Activated CD8-positive, alpha-beta memory T cell treated with anti-CD3 and anti-CD28 coated beads for 1 hour (primary cell): ENCODE results near the gene CHRM4.

ENCODE experiments used
- DNase-seq, 2 donors: peaks; one replicate each; pipeline ENCODE4 v3.0.0-alpha.2; 2020; ENCODE audit warnings: low read depth in 1 of 2; ENCODE audit errors: extremely low read depth in 1 of 2

Gene CHRM4

DNA sequence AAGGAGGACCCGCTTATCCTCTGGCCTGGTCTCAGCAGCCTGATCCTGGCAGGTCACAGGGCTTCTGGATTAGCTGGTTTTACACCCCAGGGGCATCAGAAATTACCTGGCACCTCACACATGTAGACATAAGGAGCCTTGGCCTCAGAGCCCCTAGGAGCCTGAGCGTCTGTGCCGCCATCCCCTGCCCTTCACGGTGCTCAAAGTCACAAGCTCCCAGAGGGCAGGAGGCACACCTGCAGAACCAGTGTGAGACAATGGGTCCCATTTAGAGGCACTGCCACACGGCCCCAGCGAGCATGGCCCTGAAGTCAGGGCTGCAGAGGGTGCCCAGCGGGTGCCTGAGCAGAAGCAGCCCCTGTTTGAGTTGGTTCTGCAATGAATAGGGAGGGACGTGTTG is 40.4 kb downstream of the CHRM4 start:
- DNase-seq, result no peak

DNA sequence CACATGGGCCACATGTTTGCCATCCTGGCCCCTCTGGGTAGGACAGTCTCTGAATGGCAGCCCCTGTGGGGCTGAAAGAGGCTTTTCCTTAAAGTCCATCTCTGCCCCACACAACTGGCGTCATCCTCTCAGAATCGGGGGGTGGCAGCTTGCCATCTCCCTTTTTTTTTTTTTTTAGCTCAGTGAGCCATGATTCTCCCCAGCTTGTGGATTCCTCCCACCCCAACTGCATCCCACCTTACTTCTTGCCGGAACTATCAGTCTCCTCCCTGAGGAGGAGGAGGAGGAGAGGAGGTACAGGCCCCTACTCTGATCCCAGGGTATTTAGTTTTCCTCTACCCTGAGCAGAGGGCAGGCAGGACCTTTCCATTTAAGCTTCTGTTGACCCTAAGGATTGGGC is 40.9 kb downstream of the CHRM4 start:
- no peak for DNase-seq

DNA sequence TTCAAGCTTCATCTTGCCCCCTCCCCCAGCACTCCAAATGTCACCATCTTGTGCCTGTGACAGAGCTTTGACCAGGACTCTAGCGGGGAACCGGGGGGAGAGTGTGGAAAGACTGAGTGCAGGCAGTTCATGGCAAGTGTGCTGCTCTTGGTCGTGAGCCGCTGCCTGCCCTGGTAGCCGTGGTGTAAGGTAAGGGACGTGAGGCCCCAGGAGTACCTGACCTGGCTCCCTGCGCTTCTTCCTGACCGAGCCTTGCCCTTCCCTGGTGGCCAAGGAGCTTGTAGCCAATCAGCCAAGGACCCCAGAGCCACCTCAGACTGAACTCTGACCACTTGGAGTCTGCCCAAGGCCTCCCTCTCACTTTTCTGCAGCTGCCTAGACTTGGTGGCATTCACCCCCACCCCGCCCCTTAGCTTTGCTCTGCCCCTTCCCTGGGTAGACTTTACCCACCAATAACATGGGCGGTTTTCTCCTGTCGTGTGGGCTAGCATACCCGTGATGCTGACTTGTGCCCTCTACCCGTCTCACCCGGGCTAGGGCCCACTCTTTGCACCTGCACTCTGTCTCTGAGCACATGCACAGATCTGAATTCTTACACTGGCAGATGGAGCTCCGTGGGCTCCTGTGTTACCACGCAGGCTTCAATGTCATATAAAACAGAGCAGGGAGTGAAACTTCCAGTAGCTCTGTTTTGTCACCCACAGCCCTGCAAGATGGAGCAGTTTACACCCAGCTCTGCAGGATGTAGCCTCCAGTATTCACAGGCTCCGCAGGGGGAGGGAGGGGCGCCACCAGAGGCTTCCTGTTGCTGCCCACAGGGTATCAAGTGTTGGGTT is 42.8 kb downstream of the CHRM4 start:
- DNase-seq, result peak in 1 of 2 donors; percentile 42

DNA sequence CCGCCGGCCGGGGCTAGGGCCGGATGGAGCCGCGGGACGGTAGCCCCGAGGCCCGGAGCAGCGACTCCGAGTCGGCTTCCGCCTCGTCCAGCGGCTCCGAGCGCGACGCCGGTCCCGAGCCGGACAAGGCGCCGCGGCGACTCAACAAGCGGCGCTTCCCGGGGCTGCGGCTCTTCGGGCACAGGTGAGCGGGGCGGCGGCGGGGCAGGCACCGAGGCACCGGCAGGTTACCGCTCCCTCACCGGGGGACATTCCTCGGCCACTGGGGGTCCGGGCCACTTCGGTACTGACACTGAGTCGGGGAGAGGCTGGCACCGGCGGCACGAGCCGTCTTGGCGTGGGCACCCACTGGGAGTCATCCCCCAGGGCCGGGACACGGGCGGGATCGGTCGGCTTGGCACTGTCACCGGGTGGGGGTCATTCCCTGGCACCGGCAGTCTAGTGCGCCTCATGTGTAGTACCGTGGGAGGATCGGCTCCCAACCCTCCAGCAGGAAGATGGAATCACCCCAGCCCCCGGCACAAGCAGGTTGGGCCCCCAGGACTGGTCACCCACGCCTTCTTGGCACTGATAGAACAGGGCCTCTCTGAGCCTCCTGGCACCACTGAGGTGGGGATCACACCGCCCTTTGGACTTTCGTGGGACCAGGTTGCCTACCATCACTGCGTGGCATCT is 43.8 kb downstream of the CHRM4 start:
- DNase-seq, result no peak

DNA sequence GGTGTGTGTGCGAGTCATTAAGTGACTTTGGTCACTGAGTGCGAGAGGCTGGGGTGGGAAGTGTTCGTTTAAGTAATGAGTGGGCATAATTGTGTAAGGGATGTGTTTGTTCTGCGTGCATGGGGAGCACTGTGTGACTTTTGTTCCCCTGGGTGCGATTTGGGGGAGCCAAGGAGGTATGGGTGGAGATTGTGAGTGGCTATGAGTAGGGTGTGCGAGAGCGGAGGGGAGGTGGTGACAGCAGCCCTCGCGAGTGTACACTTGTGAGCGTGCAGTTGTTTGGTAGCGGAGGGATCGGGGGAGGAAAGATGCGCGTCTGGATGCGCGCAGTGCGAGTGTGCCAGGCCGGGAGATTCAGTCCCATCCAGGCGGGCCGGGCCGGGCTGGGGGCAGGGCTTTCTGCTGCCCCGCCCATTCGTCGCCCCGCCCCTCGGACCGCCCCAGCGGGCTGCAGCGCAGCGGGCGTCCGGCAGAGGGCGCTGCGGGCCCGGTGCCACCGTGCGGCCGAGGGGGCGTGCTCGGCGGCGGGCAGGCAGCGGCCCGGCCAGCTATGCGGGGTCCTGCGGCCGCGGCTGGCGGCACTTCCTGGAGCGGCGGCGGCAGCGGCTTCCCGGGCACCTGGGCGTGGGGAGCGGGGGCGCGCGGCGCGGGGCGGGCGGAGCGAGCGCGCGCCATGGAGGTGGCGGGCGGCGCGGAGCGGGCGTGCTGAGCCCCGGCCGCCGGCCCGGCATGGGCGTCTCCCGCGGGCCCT is 44.5 kb downstream of the CHRM4 start, which contains the start of gene DGKZ:
DGKZ (plus strand) TSS at position 578 of the 751 bp plus-strand sequence. CDS start 197 bp downstream, outside the sequence.
- peak; percentile 59 to 86 for DNase-seq

DNA sequence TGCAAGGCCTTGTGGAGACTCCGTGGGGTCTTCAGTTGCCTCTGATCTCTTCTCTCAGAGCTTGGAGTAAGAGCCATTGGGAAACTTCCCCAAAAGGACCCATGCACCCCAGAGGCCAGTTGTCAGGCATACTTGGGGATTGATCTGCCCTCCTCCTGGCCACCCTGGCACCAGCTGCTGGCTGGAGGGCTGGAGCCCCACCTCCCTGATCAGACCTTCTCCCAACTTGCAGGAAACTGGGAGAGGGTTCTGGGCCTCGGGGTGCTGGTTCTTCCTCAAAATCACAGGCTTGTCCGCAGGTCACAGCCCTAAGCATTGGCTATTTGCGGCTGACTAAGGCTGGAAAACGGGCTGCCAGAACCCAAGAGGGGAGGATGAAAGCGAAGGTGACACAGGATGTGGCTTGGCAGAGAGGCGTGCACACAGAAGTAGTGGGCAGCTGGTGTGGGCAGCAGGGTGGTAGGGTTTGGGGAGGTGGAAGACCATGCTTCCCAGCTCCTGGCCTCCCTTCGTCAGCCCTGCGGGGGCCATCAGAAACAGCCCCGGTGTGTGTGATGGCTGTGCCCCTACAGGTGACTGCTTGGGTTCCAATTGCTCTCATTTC is 45.6 kb downstream of the CHRM4 start:
- DNase-seq, result no peak

DNA sequence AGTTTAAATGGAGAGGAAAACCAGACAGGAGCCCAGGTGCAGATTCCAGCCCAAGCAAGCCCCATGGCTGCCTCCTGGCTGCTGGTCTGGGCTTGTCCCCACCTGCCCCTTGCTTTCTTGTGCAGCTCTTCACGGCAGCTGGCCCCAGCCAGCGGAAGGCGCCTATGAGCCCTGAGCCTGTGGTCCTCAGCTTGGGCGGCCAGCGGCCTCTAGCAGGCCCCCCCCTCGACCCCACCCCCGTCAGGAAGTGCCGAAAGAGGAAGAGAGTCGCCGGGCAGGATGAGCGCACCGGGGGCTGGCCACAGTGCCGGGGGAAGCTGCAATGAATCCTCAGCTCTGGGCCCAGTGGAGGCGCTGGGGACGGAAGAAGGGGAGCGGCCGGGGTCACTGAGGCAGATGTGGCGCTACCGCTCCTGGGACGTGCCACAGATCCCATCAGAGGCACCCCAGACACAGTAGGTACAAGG is 46.4 kb downstream of the CHRM4 start:
- DNase-seq, result no peak

DNA sequence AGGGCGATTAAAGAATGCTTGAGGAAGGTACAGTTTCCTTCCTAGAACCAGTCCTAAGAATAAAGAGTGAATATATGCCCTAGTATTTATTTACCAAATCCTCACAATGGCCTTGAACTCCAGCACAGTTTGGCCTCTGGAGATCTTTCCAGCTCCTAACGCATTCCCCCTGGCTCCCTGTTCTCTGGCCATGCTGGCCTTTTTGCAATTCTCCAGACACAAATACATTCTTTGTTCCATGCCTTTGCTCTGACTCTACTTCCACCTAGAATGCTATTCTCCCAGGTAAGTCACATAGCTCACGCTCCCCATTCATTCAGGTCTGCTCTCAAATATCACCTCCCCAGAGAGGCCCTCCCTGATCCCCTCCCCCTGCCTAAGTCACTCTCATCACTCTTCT is 48.1 kb downstream of the CHRM4 start:
- DNase-seq, result no peak

DNA sequence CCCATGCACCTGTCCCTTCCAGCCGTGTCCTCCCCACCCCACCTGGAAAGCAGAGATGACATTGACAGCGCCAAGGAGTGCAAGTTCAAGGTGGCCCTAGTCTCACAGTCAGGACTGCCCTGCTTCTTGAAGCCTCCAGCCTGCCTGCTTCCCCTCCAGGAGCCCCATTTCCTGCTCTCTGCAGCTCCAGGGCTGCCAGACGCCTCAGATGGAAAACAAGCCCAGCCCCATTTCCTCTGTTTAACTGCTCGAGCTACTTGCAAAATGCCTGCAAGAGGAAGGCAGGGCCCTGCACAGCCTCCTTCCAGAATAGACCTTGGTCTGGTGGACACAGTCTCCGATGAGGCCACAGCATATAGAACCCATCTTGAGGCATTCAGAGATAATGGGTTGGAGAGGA is 49.3 kb downstream of the CHRM4 start:
- DNase-seq, result no peak

DNA sequence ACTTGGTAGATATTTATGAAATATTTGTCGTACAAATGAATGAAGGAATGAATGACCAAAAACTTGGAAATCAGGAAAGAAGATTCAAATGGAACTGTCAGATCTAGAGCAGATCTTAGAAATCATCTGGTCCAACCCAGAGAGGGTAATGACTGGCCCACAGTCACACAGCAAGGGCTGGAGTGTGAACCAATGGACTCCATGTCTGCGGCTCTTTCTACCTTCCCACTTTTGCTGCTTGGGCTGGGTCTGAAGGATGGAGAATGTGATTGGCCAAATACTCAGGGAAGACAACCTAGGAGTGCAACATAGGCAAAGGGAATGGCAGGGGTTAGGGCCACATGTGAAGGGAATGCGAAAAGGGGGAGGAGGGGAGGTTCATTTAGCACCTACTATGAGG is 50.1 kb downstream of the CHRM4 start:
- no peak for DNase-seq

DNA sequence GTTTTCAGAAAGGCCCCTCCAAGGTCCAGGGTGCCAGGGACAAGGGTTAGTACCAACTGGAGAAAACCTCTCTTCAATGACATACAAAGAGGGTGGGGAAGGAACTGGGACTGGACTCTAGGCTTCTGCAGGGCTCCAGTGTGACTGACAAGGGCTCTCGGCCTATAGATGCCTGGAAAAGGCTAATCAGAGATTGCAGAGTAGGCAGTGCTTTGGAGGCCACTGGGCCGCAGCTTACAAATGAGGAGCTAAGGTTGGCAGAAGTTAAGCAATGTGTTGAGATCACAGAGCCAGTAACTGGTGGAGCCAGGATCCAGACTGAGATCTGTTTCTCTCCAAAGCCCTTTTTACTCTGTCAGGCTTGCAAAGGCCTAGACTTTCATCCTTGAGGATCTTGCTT is 51.8 kb downstream of the CHRM4 start:
- no peak for DNase-seq

DNA sequence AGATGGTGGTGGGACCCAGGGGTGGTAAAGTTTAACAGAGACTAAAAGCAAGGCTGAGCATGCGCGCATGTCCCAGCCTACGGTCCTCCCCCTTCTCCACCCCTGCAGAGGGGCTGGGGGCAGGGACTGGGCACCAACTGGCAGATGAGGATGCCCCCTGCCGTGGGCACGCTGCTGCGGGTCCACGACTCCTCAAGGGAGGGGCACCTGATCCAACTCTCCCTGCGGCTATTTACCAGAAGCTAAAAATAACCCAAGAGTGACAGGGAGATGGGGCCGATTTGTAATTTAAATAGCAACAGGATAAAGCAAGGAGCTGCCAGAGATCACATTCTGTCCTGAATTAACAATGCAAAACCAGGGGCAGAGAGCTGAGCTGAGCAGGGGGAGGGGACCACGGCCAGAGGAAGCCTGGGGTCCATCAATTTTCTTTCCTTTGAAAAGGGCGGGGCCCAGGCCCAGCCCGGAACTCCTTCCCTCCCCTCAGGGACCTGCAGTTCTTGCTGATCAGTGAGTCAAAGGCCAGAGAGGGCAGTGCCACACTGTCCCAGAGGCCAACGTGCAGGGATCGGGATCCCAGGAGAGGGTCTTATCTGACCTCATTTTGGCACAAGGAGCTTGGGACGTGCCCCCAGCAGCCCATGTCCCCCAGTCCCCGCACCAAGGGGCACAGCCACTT is 52.4 kb downstream of the CHRM4 start:
- DNase-seq, result no peak

DNA sequence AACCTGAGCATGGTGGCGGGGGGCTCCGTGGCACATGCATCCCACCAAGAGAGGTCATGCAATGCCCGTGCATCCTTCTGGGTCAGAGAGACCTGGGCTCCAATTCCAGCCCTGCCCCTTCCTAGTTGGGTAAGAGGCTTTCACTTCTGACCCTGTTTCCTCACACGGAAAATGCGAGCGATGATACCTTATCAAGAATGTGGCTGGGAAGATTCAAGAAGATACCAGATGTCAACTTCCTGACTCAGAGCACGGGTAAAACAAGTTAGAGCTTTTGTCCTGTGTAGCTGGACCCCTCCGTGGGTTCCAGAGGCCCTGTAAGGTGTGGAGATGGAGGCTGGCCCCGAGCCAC is 53.0 kb downstream of the CHRM4 start:
- DNase-seq, result no peak

DNA sequence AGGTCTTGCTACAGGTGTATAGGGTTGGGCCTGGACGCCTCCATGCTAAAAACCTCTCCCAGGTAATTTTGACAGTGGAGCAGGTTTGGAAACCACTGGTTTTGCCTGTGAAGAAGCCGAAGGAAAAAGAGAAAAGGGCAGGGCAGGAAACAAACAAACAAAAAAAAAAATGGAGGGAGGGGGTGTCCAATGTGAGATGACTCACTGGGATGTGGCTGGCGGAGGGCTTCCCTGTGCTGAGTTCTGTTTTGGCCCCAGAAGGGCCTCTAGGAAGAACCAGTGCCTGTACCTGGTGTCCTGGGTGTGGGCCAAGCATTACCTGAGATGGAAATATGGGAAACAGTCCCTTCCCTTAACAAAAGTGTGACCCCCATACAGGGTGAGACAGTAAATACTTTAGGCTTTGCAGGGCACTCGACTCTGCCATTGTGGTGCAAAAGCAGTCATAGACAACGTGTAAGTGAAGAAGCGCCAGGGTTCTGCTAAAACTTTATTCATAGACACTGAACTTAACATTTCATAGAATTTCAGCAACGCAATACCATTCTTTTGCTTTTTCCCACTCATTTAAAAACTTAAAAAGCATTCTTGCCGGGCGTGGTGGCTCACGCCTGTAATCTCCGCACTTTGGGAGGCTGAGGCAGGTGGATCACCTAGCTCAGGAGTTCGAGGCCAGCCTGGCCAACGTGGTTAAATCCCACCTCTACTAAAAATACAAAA is 53.8 kb downstream of the CHRM4 start:
- no peak for DNase-seq

DNA sequence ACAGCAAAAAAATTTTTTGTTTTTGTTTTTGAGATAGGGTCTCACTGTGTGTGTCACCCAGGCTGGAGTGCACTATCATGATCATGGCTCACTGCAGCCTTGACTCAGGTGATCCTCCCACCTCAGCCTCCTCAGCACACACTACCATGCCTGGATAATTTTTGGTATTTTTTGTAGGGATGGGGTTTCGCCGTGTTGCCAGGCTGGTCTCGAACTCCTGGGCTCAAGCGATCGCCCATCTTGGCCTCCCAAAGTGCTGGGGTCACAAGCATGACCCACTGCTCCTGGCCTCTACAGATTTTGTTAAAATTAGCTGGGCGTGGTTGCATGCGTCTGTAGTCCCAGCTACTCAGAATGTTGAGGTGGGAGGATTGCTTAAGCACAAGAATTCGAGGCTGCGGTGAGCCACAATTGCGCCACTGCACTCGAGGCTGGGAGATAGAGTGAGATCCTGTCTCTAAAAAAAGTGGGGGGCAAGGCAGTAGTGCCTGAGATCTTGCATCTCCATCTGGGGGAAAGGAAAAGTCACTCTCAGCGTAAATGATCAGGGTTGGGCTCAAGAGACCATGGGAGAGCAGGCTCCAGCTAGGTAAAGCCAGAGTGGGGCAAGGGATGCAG is 54.9 kb downstream of the CHRM4 start:
- DNase-seq, result no peak

DNA sequence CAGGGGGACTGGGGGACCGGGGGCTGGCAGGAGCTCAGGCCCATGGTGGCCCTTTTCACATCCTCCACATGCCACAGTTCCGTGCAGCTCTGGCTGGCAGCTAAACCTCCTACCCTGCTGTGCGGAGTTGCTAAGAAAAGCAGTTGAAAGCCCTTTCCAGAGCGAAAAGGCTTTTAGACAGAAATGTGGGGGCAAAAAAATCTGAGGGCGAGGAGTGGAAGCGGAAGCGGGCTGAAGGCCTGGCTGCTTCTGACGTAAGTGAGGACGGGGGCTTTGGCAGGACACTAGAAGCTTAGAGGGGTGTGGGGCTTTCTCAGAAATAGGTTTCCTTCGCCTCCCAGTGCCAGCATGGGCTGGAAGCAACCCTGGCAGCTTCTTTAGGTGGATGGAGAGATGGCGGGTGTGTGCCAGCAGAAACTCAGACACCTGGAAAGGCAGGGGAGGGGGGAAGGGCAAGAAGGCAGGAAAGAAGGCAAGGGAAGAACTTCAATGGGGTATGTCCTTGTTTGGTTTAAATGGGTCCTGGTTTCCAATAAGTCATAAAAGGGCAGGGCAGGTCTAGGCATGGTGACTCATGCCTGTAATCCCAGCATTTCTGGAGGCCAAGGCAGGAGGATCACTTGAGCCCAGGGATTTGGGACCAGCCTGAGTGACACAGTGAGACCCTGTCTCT is 55.5 kb downstream of the CHRM4 start:
- DNase-seq, result no peak

DNA sequence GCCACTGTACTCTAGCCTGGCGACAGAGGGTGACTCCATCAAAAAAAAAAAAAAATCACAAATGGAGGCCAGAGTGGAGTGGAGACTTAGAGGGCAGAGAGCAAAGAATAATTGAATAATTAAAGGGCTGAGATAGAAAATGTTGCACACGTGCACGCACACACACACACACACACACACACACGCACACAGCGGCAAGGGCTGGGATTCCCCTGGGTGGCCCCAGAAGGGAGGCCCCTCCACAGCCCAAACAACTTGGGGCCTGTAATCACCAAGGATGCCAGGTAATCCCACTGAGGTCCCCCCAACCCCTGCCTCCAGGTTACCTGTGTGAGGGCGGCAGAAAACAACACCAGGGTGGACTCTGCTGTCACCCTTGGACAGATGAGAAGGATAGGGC is 56.3 kb downstream of the CHRM4 start:
- DNase-seq, result no peak

DNA sequence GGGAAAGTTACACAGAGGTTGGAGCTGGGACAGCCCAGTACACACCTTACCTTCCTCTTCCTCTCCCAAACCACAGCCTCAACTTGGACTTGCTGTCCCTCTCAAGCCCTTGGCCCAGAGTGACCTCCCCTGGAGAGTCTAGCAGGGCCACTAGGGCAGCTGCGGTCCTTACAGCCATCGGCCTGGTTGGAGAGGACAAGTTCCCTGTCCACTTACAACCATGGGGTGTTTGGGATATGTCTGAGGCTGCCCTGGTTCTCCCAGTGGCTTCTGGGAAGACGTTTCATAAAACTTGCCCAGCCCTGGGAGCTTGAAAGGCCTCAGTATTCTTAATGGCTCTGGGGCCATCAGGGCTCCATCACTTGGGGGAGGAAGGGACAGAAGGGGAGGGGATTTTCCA is 57.4 kb downstream of the CHRM4 start:
- no peak for DNase-seq
